ENCODE data around the gene TESMIN.

Gene TESMIN

DNA sequence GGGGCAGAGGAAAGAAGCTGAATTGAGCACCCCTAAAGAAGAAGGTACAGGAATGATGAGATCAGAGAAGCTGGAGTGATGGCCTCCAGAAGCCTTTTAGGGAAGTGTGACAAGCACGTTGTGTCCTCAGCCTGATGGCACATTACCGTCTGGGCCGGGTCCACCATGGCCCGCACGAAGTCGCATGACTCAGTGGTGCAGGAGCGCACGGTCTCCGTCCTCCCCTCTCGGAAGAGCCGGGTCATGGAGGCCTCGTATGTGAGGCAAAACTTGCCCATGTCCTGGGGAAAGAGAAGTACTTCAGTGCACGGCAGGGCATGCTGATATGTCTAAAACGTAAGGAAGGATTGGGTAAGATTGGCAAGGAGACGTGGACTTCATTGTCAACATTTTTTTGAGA, 11.2 kb upstream of the TESMIN start:
- no peak for DNase-seq (ENCODE audit: low spot score)

DNA sequence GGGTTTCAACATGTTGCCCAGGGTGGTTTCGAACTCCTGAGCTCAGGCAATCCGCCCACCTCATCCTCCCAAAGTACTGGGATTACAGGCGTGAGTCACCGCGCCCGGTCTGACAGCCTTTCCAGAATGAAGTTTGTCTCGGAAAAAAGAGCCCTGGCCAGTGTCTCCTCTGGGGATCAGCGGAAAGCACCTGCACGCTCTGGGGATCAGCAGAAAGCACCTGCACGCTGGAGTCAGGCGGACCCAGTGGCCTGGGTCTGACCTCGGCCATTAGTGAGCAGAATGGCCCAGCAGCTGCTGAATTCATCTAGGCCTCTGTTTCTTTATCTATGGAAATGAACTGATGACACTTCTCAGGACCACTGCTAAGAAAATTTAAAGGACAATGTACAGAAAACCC, 10.5 kb upstream of the TESMIN start:
- DNase-seq (ENCODE audit: low spot score), result no peak

DNA sequence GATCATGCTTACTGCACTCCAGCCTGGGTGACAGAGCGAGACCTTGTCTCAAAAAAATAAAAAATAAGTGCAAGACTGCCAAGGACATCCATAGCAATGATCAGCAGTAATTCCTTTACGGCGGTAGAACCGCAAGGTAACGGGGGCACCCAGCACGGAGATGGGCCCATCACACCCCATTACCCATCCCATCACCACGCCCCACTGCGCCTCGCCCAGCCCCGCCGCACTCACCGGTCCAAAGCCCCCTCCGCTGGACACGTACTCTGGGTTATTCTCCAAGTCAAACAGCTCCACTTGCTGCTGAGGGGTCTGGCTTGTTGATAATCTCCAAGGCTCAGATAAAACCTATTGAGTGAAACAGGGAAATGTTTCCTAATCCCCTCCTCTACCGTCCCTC, 8.7 kb upstream of the TESMIN start:
- no peak for DNase-seq (ENCODE audit: low spot score)

DNA sequence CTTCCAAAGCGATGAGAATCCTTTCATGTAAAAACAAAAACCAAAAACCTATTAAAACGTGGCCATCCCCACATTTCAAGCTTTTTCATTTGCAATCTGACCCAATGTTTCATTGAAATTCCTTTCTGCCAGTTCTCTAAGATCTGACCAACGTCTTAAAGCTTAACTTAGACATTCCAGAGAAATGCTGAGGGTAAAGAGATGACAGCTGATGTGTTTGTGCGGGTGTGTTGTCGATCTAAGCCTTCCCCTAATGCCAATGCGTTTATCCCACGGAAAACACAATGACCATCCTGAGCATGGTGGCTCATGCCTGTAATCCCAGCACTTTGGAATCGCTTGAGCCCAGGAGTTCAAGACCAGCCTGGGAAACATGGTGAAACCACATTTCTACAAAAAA, 6.4 kb upstream of the TESMIN start:
- no peak for DNase-seq (ENCODE audit: low spot score)

- no peak for DNase-seq (ENCODE audit: low spot score)
These were observed 4.9 kb upstream of the TESMIN start for GRCh38 chr11:68756171-68756766.

GRCh38 chr11:68753300-68753699, 2.0 kb upstream of the TESMIN start:
- DNase-seq (ENCODE audit: low spot score), result no peak

DNA sequence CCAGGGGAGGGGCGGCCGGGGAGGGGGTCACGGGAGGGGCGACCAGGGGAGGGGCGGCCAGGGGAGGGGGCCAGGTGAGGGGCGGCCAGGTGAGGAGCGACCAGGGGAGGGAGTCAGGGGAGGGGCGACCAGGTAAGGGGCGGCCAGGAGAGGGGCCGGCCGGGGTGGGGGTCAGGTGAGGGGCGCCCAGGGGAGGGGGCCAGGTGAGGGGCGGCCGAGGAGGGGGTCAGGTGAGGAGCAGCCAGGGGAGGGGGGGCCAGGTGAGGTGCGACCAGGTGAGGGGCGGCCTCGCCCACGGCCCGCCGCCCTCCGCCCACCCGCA, 355 bp downstream of the TESMIN start:
- no peak for DNase-seq (ENCODE audit: low spot score)

- DNase-seq (ENCODE audit: low spot score), result no peak
These were observed 921 bp downstream of the TESMIN start for GRCh38 chr11:68750195-68751003.

- no peak for DNase-seq (ENCODE audit: low spot score)
These were observed 1.8 kb downstream of the TESMIN start for GRCh38 chr11:68749229-68750123.

DNA sequence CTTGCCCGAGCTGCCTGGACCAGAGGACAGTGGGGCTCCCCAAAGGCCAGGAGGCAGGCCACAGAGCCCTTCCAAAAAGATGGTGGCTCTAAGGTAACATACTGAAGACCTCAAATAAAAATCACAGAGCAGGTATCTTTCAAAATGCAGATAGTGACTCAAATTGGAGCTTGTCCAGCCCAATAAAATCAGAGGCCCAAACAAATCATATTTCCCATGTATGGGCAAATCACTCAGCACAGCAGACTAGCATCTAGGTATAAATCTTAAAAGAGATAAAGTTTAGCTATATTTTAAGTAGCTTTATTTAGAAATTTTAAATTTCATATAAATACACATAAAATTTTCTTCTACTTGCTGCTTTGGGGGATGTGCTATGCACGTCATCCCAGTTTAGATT, 3.3 kb downstream of the TESMIN start:
- no peak for DNase-seq (ENCODE audit: low spot score)

- DNase-seq (ENCODE audit: low spot score), result no peak
These were observed 7.8 kb downstream of the TESMIN start for GRCh38 chr11:68743539-68743938.

DNA sequence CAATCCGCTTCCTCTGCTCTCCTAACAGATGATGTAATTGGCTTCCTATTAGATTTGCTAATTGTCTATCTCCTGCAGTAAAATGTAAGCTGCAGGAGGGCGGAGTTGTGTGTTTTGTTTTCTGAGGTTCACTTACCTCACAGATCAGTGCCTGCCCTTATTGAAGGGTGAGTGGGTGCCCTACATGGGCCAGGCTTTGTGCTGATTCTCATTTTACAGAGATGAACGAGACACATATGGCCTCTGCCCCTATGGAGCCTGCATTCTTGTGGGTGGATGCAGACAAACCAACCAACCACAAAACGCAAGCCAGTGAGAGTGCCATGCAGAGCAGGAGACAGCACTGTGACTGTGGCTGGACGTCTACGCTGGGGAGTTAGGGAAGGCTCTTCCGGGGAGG, 9.9 kb downstream of the TESMIN start:
- no peak for DNase-seq (ENCODE audit: low spot score)

DNA sequence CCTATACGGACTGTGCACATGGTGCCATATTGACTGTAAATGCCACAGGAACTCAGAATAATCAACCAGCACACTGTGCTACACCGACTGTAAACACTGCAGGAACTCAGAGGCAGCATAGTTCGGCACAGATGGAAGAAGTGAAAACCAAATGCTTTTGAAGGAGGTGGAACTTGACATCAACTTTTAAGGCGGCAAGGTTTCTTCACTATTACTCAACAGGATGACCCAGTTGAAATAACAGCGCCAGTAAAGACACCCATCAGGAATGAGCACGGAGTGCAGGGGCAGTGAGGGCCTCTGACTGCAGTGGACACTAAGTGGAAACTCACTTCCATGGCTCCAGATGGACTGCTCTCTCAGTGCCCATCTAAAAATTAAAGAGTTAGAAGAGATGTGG, 15.7 kb downstream of the TESMIN start:
- DNase-seq (ENCODE audit: low spot score), result no peak

GRCh38 chr11:68735125-68735524, 16.2 kb downstream of the TESMIN start:
- DNase-seq (ENCODE audit: low spot score), result no peak

GRCh38 chr11:68734111-68734510, 17.2 kb downstream of the TESMIN start:
- no peak for DNase-seq (ENCODE audit: low spot score)

DNA sequence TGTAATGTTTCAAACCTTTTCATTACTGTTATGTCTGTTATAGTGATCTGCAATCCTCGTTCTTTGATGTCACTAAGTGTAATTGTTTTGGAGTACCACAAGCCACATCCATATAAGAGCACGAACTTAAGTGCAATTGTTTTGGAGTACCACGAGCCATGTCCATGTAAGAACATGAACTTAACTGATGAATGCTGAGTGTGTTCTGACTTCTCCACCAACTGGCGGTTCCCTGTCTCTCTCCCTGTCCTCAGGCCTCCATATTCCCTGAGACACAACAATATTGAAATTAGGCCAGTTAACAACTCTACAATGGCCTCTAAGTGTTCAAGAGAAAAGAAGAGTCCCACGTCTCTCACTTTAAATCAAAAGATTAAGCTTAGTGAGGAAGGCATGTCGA, 23.5 kb downstream of the TESMIN start:
- no peak for DNase-seq (ENCODE audit: low spot score)

GRCh38 chr11:68724293-68724692, 27.0 kb downstream of the TESMIN start:
- DNase-seq (ENCODE audit: low spot score), result no peak

DNA sequence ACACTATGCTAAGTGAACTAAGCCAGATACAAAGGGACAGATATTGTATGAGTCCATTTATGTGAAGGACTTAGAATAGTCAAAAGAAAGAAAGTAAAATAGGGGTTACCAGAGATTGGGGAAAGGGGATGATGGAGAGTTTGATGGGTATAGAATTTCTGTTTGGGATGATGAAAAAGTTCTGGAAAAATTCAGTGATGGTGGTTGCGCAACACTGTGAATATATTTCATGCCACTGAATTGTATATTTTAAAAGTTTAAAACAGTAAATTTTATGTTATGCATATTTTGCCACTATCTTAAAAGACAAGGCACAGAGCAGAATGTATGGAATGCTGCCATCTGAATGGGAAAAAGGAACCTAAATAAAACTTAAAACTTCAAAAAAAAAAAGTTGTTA, 29.2 kb downstream of the TESMIN start:
- DNase-seq (ENCODE audit: low spot score), result no peak

GRCh38 chr11:68721075-68721474, 30.2 kb downstream of the TESMIN start:
- no peak for DNase-seq (ENCODE audit: low spot score)

- no peak for DNase-seq (ENCODE audit: low spot score)
These were observed 35.7 kb downstream of the TESMIN start for GRCh38 chr11:68715456-68716122.

DNA sequence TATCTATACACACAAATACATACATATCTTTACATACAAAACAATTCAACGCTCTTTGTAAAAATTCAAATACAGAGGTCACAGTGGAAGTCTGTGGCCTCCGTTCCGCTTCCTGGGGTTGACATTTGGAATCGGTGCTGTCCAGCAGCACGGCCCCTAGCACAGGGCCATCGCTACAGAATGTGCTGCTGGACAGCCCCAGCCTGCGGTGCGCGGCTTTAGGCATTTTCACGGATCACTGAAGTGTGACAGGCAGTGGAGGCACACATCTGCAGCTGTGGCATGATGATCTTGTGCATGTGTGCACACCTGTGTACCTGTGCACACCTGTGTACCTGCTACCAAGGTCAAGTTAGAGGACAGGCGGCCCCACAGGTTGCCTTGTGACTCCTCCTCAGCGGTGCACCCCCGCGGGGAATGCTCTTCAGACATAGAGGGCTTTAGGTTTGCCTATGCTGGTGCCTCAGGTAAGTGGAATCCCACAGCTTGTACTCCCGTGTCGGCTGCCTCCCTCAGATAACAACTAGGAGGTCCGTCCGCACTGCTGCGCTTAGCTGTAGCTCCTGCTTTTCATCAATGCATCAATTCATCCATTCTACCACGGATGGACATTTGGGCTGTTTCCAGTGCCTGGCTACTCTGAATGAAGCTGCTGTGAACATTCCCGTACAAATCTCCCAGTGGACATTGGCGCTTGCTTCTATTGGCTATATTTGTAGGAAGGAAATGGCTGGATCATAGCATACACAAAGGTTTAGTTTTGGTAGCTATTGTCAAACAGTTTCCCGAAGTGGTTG, 37.1 kb downstream of the TESMIN start:
- DNase-seq (ENCODE audit: low spot score), result no peak

- no peak for DNase-seq (ENCODE audit: low spot score)
These were observed 40.2 kb downstream of the TESMIN start for GRCh38 chr11:68711114-68711513.
